Hepatocyte (in vitro differentiated cells): ENCODE data around the gene OR10V1. TPM values are rescaled to one million over a fixed set of nuclear protein-coding genes. Genes with fewer than 3 reads are reported as not detected.

Experiments used
- DNase-seq: peaks from one replicate; pipeline ENCODE4 v3.0.0-alpha.2; 2016; ENCODE audit warnings: low spot score
- H2AFZ ChIP-seq: fragments of 200-600 bp; sonication (generic); 2 replicates; pipeline ENCODE4 v1.6.0; 2016; ENCODE audit warnings: antibody characterized with exemption, mild to moderate bottlenecking
- H3K27ac ChIP-seq: fragments of 200-600 bp; sonication (generic); 2 replicates; pipeline ENCODE4 v1.5.1; 2016; ENCODE audit warnings: mild to moderate bottlenecking
- H3K27me3 ChIP-seq: fragments of 200-600 bp; sonication (generic); 2 replicates; pipeline ENCODE4 v1.6.1; 2016
- H3K36me3 ChIP-seq: fragments of 200-600 bp; sonication (generic); replicated peaks from 2 replicates; pipeline ENCODE4 v1.5.1; 2016; ENCODE audit warnings: low read depth; ENCODE audit not compliant: insufficient read depth
- H3K4me1 ChIP-seq: fragments of 200-600 bp; sonication (generic); 2 replicates; pipeline ENCODE4 v1.5.1; 2016; ENCODE audit warnings: mild to moderate bottlenecking, moderate library complexity; ENCODE audit not compliant: insufficient read depth
- H3K4me2 ChIP-seq: fragments of 200-600 bp; sonication (generic); 2 replicates; pipeline ENCODE4 v1.6.0; 2016
- H3K4me3 ChIP-seq: fragments of 200-600 bp; sonication (generic); 2 replicates; pipeline ENCODE4 v1.5.1; 2016; ENCODE audit warnings: mild to moderate bottlenecking
- H3K79me2 ChIP-seq: fragments of 200-600 bp; sonication (generic); 2 replicates; pipeline ENCODE4 v1.6.0; 2017; ENCODE audit warnings: mild to moderate bottlenecking
- H3K9me2 ChIP-seq: fragments of 200-600 bp; sonication (generic); replicated peaks from 2 replicates; pipeline ENCODE4 v1.6.0; 2017; ENCODE audit warnings: mild to moderate bottlenecking; ENCODE audit not compliant: insufficient read depth
- H3K9me3 ChIP-seq: fragments of 200-600 bp; sonication (generic); 2 replicates; pipeline ENCODE4 v1.5.1; 2016; ENCODE audit warnings: low read depth, mild to moderate bottlenecking
- H4K20me1 ChIP-seq: fragments of 200-600 bp; sonication (generic); 2 replicates; pipeline ENCODE4 v1.6.0; 2016; ENCODE audit warnings: mild to moderate bottlenecking; ENCODE audit not compliant: insufficient read depth, poor library complexity, severe bottlenecking
- EZH2 ChIP-seq: fragments of 200-600 bp; sonication (generic); IDR thresholded peaks from 2 replicates; pipeline ENCODE4 v1.6.1; 2016; ENCODE audit warnings: antibody characterized with exemption, mild to moderate bottlenecking, borderline replicate concordance
- EZH2phosphoT487 ChIP-seq: fragments of 200-600 bp; sonication (generic); IDR thresholded peaks from one replicate; pipeline ENCODE4 v1.6.1; 2018; ENCODE audit warnings: antibody characterized with exemption, mild to moderate bottlenecking, low read depth, moderate library complexity; ENCODE audit not compliant: unreplicated experiment, severe bottlenecking
- WGBS: methylation state at CpG from one replicate; pipeline ENCODE4 v1.1.6; 2016; ENCODE audit warnings: low lambda C conversion rate; ENCODE audit errors: missing lambda C conversion rate; 5-methylcytosine and 5-hydroxymethylcytosine counted together
- polyA plus RNA-seq: library from polyadenylated mRNA; unstranded; fragments of >200 nt; fragmentation: Nextera tagmentation; extraction: Ambion mirVana; gene quantifications from 2 replicates; pipeline ENCODE4 v1.2.1, GENCODE V29; 2016
- total RNA-seq: library from RNA; depleted of rRNA; stranded (reverse); fragments of >200 nt; gene quantifications from 2 replicates; pipeline ENCODE4 v1.2.3, GENCODE V29; 2014
- TF ChIP-seq, protein P1 (sequence below): fragments of 200-600 bp; sonication (generic); IDR thresholded peaks from 2 replicates; pipeline ENCODE4 v1.5.1; 2016; ENCODE audit warnings: antibody characterized with exemption, mild to moderate bottlenecking; ENCODE audit not compliant: poor library complexity

OR10V1 gene
- total and polyA plus RNA-seq, 2 experiments from 2014 or later, result not detected

DNA sequence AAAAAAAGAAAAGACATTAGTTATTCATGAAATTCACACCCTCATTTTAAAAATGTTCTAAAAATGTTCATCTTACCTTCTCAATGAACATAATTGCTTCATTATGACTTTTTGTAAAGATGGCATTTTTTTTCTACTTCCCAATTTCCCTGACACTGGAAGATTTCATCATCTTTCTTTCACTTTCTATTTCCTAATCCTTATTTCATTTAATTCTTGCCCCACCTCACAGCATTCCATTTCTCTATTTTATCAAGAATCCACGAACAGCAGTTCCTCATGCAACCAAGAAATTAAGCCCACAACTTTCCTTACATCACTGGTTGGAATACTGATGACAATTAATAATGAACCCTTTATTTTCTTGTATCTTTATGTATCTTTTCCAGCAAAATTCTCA, 46.7 kb downstream of the OR10V1 start:
- Histone ChIP-seq H3K79me2 (peaks cover 77% of the 10 kb centered on the region), H2AFZ (no peak overlapping the region), H3K4me3 (no peak overlapping the region), H3K9me2 (no peaks in the 10 kb centered on the region), H3K27ac (peak overlapping the region; percentile 96), H3K36me3 (no peaks in the 10 kb centered on the region), H3K4me1 (peaks cover 17% of the 10 kb centered on the region), H4K20me1 (peaks cover 9% of the 10 kb centered on the region), H3K9me3 (no peaks in the 10 kb centered on the region), H3K4me2 (peak overlapping the region; percentile 88), H3K27me3 (no peaks in the 10 kb centered on the region)
- TF ChIP-seq, protein P1, sequence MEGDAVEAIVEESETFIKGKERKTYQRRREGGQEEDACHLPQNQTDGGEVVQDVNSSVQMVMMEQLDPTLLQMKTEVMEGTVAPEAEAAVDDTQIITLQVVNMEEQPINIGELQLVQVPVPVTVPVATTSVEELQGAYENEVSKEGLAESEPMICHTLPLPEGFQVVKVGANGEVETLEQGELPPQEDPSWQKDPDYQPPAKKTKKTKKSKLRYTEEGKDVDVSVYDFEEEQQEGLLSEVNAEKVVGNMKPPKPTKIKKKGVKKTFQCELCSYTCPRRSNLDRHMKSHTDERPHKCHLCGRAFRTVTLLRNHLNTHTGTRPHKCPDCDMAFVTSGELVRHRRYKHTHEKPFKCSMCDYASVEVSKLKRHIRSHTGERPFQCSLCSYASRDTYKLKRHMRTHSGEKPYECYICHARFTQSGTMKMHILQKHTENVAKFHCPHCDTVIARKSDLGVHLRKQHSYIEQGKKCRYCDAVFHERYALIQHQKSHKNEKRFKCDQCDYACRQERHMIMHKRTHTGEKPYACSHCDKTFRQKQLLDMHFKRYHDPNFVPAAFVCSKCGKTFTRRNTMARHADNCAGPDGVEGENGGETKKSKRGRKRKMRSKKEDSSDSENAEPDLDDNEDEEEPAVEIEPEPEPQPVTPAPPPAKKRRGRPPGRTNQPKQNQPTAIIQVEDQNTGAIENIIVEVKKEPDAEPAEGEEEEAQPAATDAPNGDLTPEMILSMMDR, result no peak
- no peak for TF ChIP-seq EZH2phosphoT487
- TF ChIP-seq EZH2, result no peak
- no peak for DNase-seq
- 92% methylated on average over 1 of the region's 1 CpG for WGBS

Other genes starting within 250 kb of the OR10V1 start
- gene OR4D10, start 240.5 kb downstream of the OR10V1 start, total RNA-seq, result not detected in 2 replicates
- not detected in 2 replicates for gene OR4D10, start 240.5 kb downstream of the OR10V1 start, polyA plus RNA-seq
- not detected in 2 replicates for gene OR4D11, start 210.3 kb downstream of the OR10V1 start, total RNA-seq
- not detected in 2 replicates for gene OR4D11, start 210.3 kb downstream of the OR10V1 start, polyA plus RNA-seq
- not detected in 2 replicates for gene OR4D9, start 202.3 kb downstream of the OR10V1 start, total RNA-seq
- not detected in 2 replicates for gene OR4D9, start 202.3 kb downstream of the OR10V1 start, polyA plus RNA-seq
- 40.0 and 43.8 TPM in 2 replicates for gene OSBP, start 98.1 kb downstream of the OR10V1 start, total RNA-seq
- gene OSBP, start 98.1 kb downstream of the OR10V1 start, polyA plus RNA-seq, result 28.6 and 33.0 TPM in 2 replicates
- gene PATL1, start 44.8 kb downstream of the OR10V1 start, total RNA-seq, result 19.7 and 21.6 TPM in 2 replicates
- 17.1 and 19.9 TPM in 2 replicates for gene PATL1, start 44.8 kb downstream of the OR10V1 start, polyA plus RNA-seq
- 140 and 153 TPM in 2 replicates for gene STX3, start 41.5 kb upstream of the OR10V1 start, total RNA-seq
- gene STX3, start 41.5 kb upstream of the OR10V1 start, polyA plus RNA-seq, result 65.3 and 73.1 TPM in 2 replicates
- 37.3 and 51.3 TPM in 2 replicates for gene MRPL16, start 96.9 kb upstream of the OR10V1 start, total RNA-seq
- 59.3 and 62.0 TPM in 2 replicates for gene MRPL16, start 96.9 kb upstream of the OR10V1 start, polyA plus RNA-seq
- 60.8 and 83.0 TPM in 2 replicates for gene CBLIF, start 131.7 kb upstream of the OR10V1 start, total RNA-seq
- gene CBLIF, start 131.7 kb upstream of the OR10V1 start, polyA plus RNA-seq, result 45.2 and 46.7 TPM in 2 replicates
- 35.6 and 54.1 TPM in 2 replicates for gene TCN1, start 152.6 kb upstream of the OR10V1 start, total RNA-seq
- gene TCN1, start 152.6 kb upstream of the OR10V1 start, polyA plus RNA-seq, result 27.8 and 28.2 TPM in 2 replicates
- gene OOSP3, start 164.9 kb upstream of the OR10V1 start, total RNA-seq, result not detected in 2 replicates
- gene OOSP3, start 164.9 kb upstream of the OR10V1 start, polyA plus RNA-seq, result 0.24 TPM in 1 of 2 replicates, not detected in the other
- gene OOSP1, start 224.6 kb upstream of the OR10V1 start, total RNA-seq, result not detected in 2 replicates
- not detected in 2 replicates for gene OOSP1, start 224.6 kb upstream of the OR10V1 start, polyA plus RNA-seq